ENCODE measurements around the gene HNRNPH2.
A peak's percentile ranks its signal among the peaks of the same experiment; 100 is the strongest.

HNRNPH2 gene

GRCh38 chrX:101393530-101394305, 14.3 kb upstream of the HNRNPH2 start:
- H3K4me3 ChIP-seq (ENCODE audit: low read depth, low read length): peak overlapping the region; percentile 99
- TF ChIP-seq MAX (IDR thresholded peaks at IDR 0.05; ENCODE audit: low read depth, low read length) (no peak), POLR2A (IDR thresholded peaks at IDR 0.05; ENCODE audit: extremely low read depth, insufficient read length) (peak; percentile 1)
- DNase-seq (ENCODE audit: low read depth): no peak

GRCh38 chrX:101394372-101394771, 13.7 kb upstream of the HNRNPH2 start:
- no peak for TF ChIP-seq MYC (IDR thresholded peaks at IDR 0.05; ENCODE audit: low read depth, low read length)
- TF ChIP-seq, protein P1, sequence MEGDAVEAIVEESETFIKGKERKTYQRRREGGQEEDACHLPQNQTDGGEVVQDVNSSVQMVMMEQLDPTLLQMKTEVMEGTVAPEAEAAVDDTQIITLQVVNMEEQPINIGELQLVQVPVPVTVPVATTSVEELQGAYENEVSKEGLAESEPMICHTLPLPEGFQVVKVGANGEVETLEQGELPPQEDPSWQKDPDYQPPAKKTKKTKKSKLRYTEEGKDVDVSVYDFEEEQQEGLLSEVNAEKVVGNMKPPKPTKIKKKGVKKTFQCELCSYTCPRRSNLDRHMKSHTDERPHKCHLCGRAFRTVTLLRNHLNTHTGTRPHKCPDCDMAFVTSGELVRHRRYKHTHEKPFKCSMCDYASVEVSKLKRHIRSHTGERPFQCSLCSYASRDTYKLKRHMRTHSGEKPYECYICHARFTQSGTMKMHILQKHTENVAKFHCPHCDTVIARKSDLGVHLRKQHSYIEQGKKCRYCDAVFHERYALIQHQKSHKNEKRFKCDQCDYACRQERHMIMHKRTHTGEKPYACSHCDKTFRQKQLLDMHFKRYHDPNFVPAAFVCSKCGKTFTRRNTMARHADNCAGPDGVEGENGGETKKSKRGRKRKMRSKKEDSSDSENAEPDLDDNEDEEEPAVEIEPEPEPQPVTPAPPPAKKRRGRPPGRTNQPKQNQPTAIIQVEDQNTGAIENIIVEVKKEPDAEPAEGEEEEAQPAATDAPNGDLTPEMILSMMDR (IDR thresholded peaks at IDR 0.05; ENCODE audit: low read depth, low read length): no peak
- TF ChIP-seq POLR2A (IDR thresholded peaks at IDR 0.05; ENCODE audit: extremely low read depth, insufficient read length): no peak
- TF ChIP-seq MAX (IDR thresholded peaks at IDR 0.05; ENCODE audit: low read depth, low read length): no peak
- no peak overlapping the region for H3K4me3 ChIP-seq (ENCODE audit: low read depth, low read length)
- no peak for DNase-seq (ENCODE audit: low read depth)

DNA sequence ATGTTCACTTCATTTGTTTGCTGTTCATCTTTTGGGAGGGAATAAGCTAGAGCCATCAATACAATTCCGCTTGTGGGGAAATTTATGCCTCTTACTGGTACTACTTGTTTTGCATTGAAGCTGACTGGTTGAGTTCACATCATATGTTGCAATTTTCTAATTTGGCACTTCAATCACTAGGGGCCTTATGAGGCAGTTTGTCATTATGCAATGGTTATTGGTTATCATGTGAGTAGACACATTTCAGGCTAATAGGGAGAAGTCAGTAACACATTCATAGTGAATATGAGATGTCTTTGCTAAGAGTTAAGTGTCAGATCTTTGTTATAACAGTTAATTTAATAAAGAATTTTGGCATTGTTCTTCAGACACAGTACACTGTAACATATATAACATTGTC, 12.2 kb upstream of the HNRNPH2 start:
- peak; percentile 71 for DNase-seq (ENCODE audit: low read depth)
- H3K4me3 ChIP-seq (ENCODE audit: low read depth, low read length): no peak overlapping the region
- TF ChIP-seq POLR2A (IDR thresholded peaks at IDR 0.05; ENCODE audit: extremely low read depth, insufficient read length) (no peak), MAX (IDR thresholded peaks at IDR 0.05; ENCODE audit: low read depth, low read length) (no peak), MYC (IDR thresholded peaks at IDR 0.05; ENCODE audit: low read depth, low read length) (no peak)
- TF ChIP-seq, protein P1 (IDR thresholded peaks at IDR 0.05; ENCODE audit: low read depth, low read length): no peak

DNA sequence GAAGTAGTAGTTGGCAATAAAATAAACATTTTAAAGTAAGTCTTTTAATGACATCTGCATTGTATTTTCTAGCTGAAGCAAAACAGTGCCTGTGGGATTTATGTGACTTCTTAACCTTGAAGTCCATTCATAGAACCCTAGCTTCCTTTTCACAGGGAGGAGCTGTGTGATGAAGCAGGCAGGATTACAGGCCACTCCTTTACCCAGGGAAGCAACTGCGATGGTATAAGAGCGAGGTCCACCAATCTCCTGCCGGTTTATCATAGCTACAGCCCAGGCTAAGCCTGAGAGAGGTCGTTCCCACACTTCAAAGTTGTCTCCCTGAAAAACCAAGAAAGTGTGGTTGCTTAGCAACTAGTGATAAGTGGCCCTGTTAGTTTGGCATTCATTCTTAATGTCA, 10.2 kb upstream of the HNRNPH2 start:
- no peak overlapping the region for H3K4me3 ChIP-seq (ENCODE audit: low read depth, low read length)
- no peak for TF ChIP-seq MAX (IDR thresholded peaks at IDR 0.05; ENCODE audit: low read depth, low read length)
- TF ChIP-seq POLR2A (IDR thresholded peaks at IDR 0.05; ENCODE audit: extremely low read depth, insufficient read length): no peak
- no peak for DNase-seq (ENCODE audit: low read depth)

- DNase-seq (ENCODE audit: low read depth): no peak
- no peak for TF ChIP-seq POLR2A (IDR thresholded peaks at IDR 0.05; ENCODE audit: extremely low read depth, insufficient read length)
- no peak for TF ChIP-seq MYC (IDR thresholded peaks at IDR 0.05; ENCODE audit: low read depth, low read length)
- no peak for TF ChIP-seq MAX (IDR thresholded peaks at IDR 0.05; ENCODE audit: low read depth, low read length)
- TF ChIP-seq, protein P1 (IDR thresholded peaks at IDR 0.05; ENCODE audit: low read depth, low read length): no peak
- H3K4me3 ChIP-seq (ENCODE audit: low read depth, low read length): no peak overlapping the region
Observed at GRCh38 chrX:101398694-101399093, 9.3 kb upstream of the HNRNPH2 start.

GRCh38 chrX:101399825-101400224, 8.2 kb upstream of the HNRNPH2 start:
- DNase-seq (ENCODE audit: low read depth): no peak
- H3K4me3 ChIP-seq (ENCODE audit: low read depth, low read length): no peak overlapping the region
- TF ChIP-seq MYC (IDR thresholded peaks at IDR 0.05; ENCODE audit: low read depth, low read length): no peak
- TF ChIP-seq, protein P1 (IDR thresholded peaks at IDR 0.05; ENCODE audit: low read depth, low read length): no peak
- TF ChIP-seq MAX (IDR thresholded peaks at IDR 0.05; ENCODE audit: low read depth, low read length): no peak
- no peak for TF ChIP-seq POLR2A (IDR thresholded peaks at IDR 0.05; ENCODE audit: extremely low read depth, insufficient read length)
